DMS79 treated with DMSO at 0.1 percent for 48 hours (cell line): ENCODE measurements around the gene PODNL1.

Source experiments
- DNase-seq: peaks from one replicate; lab custom pipeline; 2025; lab: John Stamatoyannopoulos, UW

The PODNL1 gene

GRCh38 chr19:13956365-13956744 is 18.1 kb upstream of the PODNL1 start:
- no peak for DNase-seq

- no peak for DNase-seq
Observed at GRCh38 chr19:13955662-13956364, 17.6 kb upstream of the PODNL1 start.

GRCh38 chr19:13954185-13954584 is 16.0 kb upstream of the PODNL1 start:
- no peak for DNase-seq

GRCh38 chr19:13952931-13953531 is 14.8 kb upstream of the PODNL1 start:
- DNase-seq: no peak

- peak; percentile 99 for DNase-seq
Observed at GRCh38 chr19:13952154-13952930, 14.1 kb upstream of the PODNL1 start, which contains the start of gene DCAF15. TSS of gene DCAF15 (plus strand) at chr19:13952509. CDS start at chr19:13952513, 4 bp downstream.

- DNase-seq: no peak
Observed at GRCh38 chr19:13951799-13952153, 13.6 kb upstream of the PODNL1 start.

- no peak for DNase-seq
Observed at GRCh38 chr19:13951043-13951442, 12.8 kb upstream of the PODNL1 start.

- no peak for DNase-seq
Observed at GRCh38 chr19:13946414-13946813, 8.2 kb upstream of the PODNL1 start.

GRCh38 chr19:13942023-13942684 is 3.9 kb upstream of the PODNL1 start:
- no peak for DNase-seq

GRCh38 chr19:13937479-13938300 is 527 bp downstream of the PODNL1 start:
- no peak for DNase-seq

- no peak for DNase-seq
Observed at GRCh38 chr19:13935765-13936510, 2.3 kb downstream of the PODNL1 start.

GRCh38 chr19:13934785-13935109 is 3.5 kb downstream of the PODNL1 start:
- DNase-seq: no peak

- no peak for DNase-seq
Observed at GRCh38 chr19:13932911-13933393, 5.3 kb downstream of the PODNL1 start.

GRCh38 chr19:13932149-13932637 is 6.0 kb downstream of the PODNL1 start:
- DNase-seq: no peak

GRCh38 chr19:13931391-13932148 is 6.6 kb downstream of the PODNL1 start:
- no peak for DNase-seq

- no peak for DNase-seq
Observed at GRCh38 chr19:13930402-13930801, 7.8 kb downstream of the PODNL1 start.

GRCh38 chr19:13929956-13930355 is 8.3 kb downstream of the PODNL1 start:
- no peak for DNase-seq

GRCh38 chr19:13929340-13929739 is 8.9 kb downstream of the PODNL1 start:
- DNase-seq: no peak

- DNase-seq: no peak
Observed at GRCh38 chr19:13926715-13927114, 11.5 kb downstream of the PODNL1 start.

- no peak for DNase-seq
Observed at GRCh38 chr19:13926010-13926409, 12.2 kb downstream of the PODNL1 start.
